ENCODE data around the gene ITGAX.

- TF ChIP-seq CTCF (IDR thresholded peaks at IDR 0.05) (no peak), POLR2A (IDR thresholded peaks at IDR 0.05) (no peak)
Measured at GRCh38 chr16:31355431-31356100, 590 bp downstream of the ITGAX start.

All from suprapubic skin (tissue), 3 donors.